HG02759 (cell line): Measurements from ENCODE around the gene CUTC.

Experiments used
- ATAC-seq: cut with Tn5 transposase; IDR thresholded peaks from one replicate; pipeline ENCODE4 v1.9.1; 2021; ENCODE audit warnings: mild to moderate bottlenecking, moderate library complexity; ENCODE audit not compliant: unreplicated experiment

CUTC gene

DNA sequence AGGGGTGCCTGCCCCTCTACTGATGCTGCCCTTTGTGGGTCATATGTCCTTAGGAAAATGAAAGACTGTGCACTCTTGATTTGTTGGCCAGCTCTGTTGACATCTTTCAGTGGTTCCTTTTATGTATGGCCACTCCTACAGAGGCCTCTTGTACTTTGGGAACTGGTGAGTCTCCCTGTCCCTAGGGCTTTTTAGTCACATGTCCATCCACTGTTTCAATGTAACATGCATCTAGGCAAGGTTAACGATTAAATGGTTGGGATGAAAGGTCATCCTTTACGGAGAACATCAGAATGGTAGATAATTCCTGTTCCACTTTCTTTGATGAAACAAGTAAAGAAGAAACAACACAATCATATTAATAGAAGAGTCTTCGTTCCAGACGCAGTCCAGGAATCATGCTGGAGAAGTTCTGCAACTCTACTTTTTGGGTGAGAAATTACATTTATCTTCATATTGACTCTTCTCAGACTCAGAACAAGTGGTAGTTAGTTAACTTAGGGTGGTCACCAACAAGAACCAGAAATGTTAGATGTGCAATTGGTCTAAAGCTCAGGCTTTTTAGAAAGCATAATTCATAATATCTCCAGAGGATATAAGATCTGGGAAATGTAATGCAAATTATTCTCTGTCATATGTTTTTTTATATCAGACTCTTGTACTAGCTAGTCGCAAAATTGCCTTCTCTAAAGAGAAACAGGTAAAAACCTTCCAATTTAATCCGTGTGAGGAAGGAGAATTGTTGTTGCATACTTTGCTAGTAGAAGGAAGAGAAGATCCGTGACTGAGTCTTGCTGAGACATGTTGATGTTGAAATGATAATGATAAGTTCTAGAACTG is 50.6 kb downstream of the CUTC start, which contains the start of gene ABCC2:
TSS of gene ABCC2 (plus strand) at position 194 of the 840 bp plus-strand sequence. CDS start at position 399, 205 bp downstream.
- ATAC-seq = no peak

DNA sequence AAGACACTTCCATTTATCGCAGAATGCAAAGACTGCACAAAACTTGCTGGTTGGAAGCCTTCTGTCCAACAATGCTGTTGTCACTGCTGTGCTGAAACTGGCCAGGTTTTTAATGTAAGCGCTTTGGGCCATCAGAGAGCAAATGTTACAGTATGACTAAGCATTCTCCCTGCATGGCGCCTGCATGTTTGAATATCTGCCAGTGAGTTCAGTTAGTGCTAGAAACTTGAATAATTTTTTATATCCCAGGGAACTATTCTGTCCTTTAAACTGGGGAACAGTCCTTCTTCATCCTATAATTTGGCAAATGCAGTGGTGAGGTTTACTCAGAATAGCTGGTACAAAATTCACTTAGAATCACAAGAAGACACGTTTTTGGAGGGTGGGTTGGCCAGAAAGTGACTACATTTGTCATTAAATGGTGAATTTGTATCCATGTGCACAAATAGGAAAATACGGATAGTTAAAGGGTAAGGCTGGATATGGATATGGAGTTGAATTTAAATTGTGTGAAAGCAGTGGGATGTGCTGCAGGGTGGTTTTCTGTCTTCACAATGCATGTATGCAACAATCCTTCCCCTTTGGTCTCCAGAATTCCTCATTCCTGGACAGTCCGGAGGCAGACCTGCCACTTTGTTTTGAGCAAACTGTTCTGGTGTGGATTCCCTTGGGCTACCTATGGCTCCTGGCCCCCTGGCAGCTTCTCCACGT is 52.1 kb downstream of the CUTC start:
- ATAC-seq = no peak

DNA sequence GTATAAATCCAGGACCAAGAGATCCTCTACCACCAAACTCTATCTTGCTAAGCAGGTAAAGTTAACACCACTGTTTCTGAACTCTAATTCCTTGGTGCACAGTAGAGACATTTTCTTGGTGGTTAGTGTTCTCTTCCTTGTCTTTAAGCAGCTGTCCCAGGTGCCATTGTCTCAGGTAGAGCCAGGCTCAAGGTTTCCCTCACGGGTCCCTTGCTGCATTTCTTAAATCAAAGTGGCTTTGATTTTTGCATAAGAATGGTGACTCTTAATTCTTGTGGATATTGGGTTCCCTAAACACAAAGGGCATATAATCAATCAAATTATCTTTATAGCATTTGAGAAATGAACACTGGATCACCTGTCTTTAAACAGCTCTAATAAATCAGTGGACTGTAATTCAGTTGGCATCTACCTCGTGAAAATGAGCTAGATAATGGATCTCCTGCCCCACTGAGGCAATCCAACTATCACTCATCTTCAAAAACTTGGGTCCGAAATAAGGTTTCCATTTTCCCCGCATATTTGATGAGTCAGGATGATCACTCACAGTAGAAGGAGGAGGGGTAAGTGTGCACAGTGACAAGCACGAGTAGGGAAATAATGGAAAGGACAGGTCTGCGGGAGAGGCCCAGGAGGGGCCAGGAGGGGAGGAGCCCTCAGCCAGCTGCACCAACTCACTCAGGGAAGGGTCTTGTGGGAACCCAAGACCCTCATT is 52.9 kb downstream of the CUTC start:
- no peak for ATAC-seq

DNA sequence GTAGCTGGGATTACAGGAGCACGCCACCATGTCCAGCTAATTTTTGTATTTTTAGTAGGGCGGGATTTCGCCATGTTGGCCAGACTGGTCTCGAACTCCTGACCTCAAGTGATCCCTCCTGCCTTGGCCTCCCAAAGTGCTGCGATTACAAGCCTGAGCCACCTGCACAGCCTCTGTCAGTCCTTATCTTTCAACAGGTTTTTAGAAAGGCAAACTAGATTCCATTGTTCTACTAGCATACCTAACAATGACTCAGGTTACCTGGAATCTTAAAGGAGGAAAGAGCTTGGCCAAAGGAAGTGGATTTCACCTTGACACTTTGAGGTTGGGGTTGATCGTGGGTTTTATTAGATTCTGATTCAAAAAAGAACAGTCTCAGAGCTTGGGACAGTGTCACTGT is 53.6 kb downstream of the CUTC start:
- no peak for ATAC-seq

DNA sequence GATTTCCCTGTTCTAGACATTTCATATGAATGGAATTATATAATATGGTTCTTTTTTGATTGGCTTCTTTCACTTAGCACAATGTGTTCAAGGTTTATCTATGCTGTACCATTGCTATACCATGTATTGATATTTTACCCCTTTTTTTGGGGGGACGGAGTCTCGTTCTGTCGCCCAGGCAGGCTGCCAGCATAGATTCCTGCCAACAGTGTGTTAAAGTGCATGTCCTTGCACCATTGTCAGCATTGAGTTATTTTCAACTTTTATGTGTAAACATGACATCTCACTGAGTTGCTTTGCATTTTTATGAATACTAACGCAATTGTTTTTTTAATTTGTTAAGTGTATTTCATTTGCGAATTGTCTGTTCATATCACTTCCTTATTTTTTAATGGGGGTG is 55.3 kb downstream of the CUTC start:
- no peak for ATAC-seq

DNA sequence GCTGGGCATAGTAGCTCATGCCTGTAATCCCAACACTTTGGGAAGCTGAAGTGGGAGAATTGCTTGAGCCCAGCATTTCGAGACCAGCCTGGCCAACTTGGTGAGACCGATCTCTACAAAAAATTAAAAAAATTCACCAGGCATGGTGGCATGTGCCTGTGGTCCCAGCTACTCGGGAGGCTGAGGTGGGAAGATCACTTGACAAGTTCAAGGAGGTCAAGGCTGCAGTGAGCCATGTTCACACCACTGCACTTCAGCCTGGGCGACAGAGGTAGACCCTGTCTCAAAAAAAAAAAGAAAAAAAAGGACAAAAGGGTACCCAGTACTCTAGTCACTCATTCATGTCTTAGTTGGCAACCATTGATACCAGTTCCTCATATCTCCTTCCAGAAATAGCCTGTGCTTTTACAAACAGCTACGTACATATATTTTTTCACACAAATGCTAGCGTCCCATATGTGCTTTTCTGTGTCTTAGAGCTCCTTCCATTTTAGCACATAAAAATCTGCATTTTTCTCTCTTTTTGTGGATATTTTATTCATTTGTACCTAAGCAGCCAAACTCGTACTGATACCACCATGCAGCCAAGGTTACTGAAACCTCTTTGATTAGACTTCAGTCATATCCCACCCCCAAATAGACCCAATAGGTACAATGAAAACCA is 55.9 kb downstream of the CUTC start:
- ATAC-seq = no peak

DNA sequence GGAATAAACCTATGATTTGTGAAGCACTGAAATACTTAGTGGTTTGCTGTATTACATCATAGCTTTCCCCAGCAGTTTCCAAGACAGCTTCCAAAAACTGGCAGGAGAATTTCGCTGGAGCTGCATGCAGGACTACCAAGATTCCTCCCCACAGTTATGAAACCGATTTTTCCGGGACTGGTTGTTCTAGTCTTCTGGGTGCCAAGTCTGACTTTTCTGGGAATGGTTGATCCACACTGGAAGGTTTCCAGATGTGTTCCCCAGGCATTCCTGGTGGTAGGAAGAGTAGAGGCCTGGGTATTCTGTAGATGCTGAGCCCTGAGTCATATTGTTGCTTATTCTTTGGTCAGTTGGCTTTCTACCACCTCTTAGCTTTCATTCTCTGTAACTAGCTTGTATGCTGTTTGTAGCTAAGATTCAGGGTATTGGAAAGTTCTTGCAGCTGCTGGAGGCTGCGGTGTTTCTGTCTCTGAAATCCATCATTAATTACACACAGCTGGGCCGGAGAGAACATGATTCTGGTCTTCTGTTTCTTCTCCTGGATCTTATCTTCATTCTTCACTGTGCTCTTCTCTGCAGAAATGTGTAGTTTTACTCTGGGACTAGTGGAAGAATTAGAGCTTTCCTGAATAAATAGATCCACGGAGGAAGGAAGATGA is 56.7 kb downstream of the CUTC start:
- ATAC-seq = no peak

DNA sequence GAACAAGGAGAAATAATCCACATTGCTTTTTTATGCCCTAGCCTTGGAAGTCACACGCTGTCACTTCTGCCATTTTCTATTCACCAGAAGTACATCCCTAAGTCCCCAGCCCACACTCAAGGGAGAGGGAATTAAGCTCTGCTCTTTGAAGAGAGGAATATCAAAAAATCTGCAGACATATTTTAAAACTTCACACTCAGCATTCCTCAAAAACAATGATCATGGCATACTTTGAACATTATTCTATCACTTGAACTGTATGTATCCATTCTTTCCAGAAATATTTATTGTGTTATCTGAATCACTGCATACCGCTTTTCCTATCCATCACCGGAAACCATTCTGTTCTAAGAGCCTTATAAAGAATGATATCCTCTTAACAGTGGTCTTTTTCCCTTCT is 59.8 kb downstream of the CUTC start:
- ATAC-seq = no peak

DNA sequence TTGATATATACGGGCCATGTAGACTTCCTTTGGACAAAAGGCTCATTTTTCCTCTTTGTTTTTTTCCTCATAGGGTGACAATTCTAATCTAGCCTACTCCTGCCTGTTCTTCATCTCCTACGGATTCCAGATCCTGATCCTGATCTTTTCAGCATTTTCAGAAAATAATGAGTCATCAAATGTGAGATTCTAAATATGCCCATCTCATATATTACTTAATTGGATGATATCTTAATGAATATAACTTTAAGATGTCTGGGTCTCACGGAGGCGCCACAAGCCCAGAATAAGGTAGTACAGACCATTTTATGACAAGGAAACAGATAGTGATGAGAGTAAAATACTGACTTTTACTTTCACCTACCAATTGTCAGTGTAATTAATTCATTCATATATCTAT is 61.8 kb downstream of the CUTC start:
- ATAC-seq = no peak

DNA sequence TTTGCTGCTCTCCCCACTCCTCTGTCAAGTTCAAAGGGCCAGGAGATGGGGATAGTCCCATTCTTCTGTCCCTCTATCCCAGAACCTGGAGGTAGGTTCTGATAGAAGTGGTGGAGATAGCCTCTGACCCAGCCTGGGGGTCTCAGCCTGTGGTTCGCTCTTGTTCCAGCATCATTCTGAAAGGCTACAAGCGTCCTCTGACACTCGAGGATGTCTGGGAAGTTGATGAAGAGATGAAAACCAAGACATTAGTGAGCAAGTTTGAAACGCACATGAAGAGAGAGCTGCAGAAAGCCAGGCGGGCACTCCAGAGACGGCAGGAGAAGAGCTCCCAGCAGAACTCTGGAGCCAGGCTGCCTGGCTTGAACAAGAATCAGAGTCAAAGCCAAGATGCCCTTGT is 64.9 kb downstream of the CUTC start:
- ATAC-seq = no peak

DNA sequence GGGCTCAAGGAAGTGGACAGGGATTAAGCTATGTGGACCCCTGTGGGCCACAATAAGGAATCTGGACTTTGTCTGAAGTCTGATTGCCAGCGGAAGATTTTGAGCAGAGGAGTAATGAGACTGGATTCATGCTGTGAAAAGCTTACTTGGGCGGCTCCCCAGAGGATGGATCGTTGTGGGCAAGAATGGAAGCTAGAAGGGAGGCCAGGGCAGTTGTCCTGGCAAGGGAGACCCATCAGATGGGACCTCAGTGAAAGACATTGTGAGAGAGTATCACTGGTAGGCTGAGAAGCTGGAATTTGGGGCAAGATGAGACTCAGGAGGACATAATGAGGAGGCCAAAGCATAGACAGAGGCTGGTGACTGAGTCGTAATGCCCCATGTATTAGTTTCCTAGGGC is 66.0 kb downstream of the CUTC start:
- no peak for ATAC-seq

DNA sequence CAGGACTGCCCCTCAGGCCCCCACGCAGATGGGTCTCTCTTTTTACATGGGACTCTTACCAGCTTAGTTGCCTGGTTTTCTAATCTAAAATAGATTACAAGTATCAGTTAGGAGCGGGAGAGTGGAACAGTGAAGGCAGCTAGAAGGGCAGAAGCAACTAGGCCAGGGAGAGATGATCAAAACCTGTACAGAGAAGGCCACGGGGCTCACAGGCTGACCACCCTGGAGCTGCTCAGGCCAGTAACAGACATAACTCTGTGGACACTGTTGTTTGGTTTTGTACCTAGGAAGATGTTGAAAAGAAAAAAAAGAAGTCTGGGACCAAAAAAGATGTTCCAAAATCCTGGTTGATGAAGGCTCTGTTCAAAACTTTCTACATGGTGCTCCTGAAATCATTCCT is 66.9 kb downstream of the CUTC start:
- no peak for ATAC-seq

DNA sequence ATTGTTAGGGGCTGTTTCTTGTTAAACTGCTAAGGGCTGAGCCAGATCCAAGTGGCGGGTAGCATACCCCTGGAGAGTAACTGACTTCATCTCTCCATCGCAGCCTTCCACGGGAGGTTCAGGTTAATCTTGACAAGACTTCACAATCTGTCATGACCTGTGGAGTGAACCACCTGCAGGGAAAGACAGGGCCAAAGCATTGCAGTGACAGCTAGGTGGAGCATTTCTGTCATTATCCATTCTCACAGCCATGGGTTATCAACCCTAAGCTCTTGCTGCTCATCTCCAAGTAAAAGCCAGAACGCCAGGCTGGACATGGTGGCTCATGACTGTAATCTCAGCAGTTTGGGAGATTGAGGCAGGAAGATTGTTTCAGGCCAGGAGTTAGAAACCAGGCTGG is 67.6 kb downstream of the CUTC start:
- no peak for ATAC-seq

DNA sequence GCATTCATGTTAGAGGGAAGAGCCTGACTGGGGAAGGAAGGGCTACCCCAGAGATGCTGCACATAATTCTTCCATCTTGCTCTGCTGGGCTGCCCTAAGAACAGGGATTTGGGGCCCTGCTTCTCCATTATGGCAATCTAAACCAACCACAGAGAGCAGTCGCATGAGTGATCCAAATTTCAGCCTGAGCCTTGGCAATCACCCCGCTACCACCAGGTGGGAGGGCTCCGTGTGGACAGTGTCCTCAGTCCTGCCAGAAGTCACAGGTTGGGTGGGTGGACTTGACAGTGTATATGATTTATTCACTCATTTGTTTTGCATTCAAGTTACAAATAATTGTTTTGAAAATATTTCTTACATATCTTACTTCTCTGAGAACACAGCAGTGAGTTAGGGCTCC is 72.4 kb downstream of the CUTC start:
- ATAC-seq = no peak

DNA sequence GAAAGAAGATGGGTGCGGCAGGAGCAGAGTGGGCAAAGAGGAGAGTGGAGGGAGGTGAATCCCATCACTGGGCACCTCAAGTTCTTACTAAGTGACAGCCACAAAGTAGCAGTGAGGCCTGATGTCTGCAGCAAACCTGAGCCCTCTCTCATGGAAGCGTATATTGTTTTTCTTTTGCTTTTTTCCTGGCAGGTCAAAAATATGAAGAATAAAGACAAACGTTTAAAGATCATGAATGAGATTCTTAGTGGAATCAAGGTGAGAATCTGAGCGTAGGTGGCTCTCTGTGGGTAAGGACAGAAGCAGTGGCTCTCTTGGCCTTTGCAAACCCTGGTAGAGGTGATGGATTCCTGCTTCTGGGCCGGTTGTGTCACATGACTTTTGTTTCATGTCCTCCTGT is 73.2 kb downstream of the CUTC start:
- no peak for ATAC-seq
